HepG2 (cell line): ENCODE data around the gene BPIFB6. TPM values are rescaled to one million over a fixed set of nuclear protein-coding genes. Genes with fewer than 3 reads are reported as not detected.

Experiments
- AGO2 ChIP-seq: fragments of 200-400 bp; formaldehyde crosslinking; optimal IDR thresholded peaks from 2 replicates; pipeline ENCODE3; 2017; ENCODE audit warnings: mild to moderate bottlenecking, low read depth, low read length, moderate library complexity
- SRY ChIP-seq: sonication (generic); formaldehyde crosslinking; IDR thresholded peaks from 2 replicates; pipeline ENCODE4 v1.8.0; 2022; ENCODE audit warnings: mild to moderate bottlenecking, missing genetic modification reagents
- STAT5B ChIP-seq: sonication (generic); formaldehyde crosslinking; IDR thresholded peaks from 2 replicates; pipeline ENCODE4 v1.4.0; 2020; ENCODE audit warnings: missing genetic modification reagents
- ZFP90 ChIP-seq: sonication (generic); formaldehyde crosslinking; IDR thresholded peaks from 2 replicates; pipeline ENCODE4 v1.8.0; 2022; ENCODE audit warnings: missing genetic modification reagents, mild to moderate bottlenecking, inconsistent platforms, borderline replicate concordance
- ZNF230 ChIP-seq: sonication (generic); formaldehyde crosslinking; IDR thresholded peaks from 2 replicates; pipeline ENCODE4 v1.4.0; 2020; ENCODE audit warnings: mild to moderate bottlenecking, missing genetic modification reagents
- ZNF841 ChIP-seq: sonication (generic); formaldehyde crosslinking; IDR thresholded peaks from 2 replicates; pipeline ENCODE4 v1.8.1; 2023; ENCODE audit warnings: missing genetic modification reagents, borderline replicate concordance
- ZSCAN21 ChIP-seq: sonication (generic); formaldehyde crosslinking; IDR thresholded peaks from 2 replicates; pipeline ENCODE4 v1.8.0; 2022; ENCODE audit warnings: mild to moderate bottlenecking, missing genetic modification reagents, moderate library complexity, borderline replicate concordance
- polyA plus RNA-seq, 8 experiments: library from polyadenylated mRNA; depleted of rRNA in 3 of 8; stranded (reverse) in 7 of 8; unstranded in 1 of 8; fragments of >200 nt; fragmentation: Illumina TruSeq in 4 of 8; extraction: Trizol in 4 of 8; gene quantifications; 2 replicates each; pipeline versions ENCODE4 v1.2.1 to v1.2.3, GENCODE V29; 2011 to 2016; ENCODE audit warnings: low read depth in 4 of 8, missing spikeins in 1 of 8, mixed read lengths in 1 of 8; ENCODE audit not compliant: insufficient read depth in 1 of 8
- total RNA-seq, 5 experiments: library from RNA; depleted of rRNA; stranded (reverse); fragments of >200 nt; fragmentation: Illumina TruSeq; extraction: Trizol; gene quantifications; 2 replicates each; pipeline ENCODE4 v1.2.3, GENCODE V29; 2016; ENCODE audit warnings: low read depth in 1 of 5
- TF ChIP-seq, protein P1 (sequence below), 2 experiments: fragments of 450-650 bp in 1 of 2; sonication (generic) in 1 of 2; formaldehyde crosslinking in 1 of 2; IDR thresholded peaks; 2 replicates each; pipeline versions ENCODE4 v1.6.1 to v1.8.0; 2016 to 2022; ENCODE audit warnings: antibody characterized with exemption in 1 of 2, mild to moderate bottlenecking in 1 of 2, missing genetic modification reagents in 1 of 2
- TF ChIP-seq, protein P2 (sequence below): sonication (generic); formaldehyde crosslinking; IDR thresholded peaks from 2 replicates; pipeline ENCODE4 v1.5.1; 2020; ENCODE audit warnings: mild to moderate bottlenecking, missing genetic modification reagents, moderate library complexity
- TF ChIP-seq, protein P3 (sequence below): fragments of 450-650 bp; IDR thresholded peaks from 2 replicates; pipeline ENCODE4 v1.6.1; 2016
- TF ChIP-seq, protein P4 (sequence below): sonication (generic); formaldehyde crosslinking; IDR thresholded peaks from 2 replicates; pipeline ENCODE4 v1.4.0; 2020; ENCODE audit warnings: missing genetic modification reagents

BPIFB6 gene
- total and polyA plus RNA-seq, 2 of the 13 experiments (the other 11 are each of a cell fraction or from before 2014, with no cell fraction given): 0.13 to 1.7 TPM

DNA sequence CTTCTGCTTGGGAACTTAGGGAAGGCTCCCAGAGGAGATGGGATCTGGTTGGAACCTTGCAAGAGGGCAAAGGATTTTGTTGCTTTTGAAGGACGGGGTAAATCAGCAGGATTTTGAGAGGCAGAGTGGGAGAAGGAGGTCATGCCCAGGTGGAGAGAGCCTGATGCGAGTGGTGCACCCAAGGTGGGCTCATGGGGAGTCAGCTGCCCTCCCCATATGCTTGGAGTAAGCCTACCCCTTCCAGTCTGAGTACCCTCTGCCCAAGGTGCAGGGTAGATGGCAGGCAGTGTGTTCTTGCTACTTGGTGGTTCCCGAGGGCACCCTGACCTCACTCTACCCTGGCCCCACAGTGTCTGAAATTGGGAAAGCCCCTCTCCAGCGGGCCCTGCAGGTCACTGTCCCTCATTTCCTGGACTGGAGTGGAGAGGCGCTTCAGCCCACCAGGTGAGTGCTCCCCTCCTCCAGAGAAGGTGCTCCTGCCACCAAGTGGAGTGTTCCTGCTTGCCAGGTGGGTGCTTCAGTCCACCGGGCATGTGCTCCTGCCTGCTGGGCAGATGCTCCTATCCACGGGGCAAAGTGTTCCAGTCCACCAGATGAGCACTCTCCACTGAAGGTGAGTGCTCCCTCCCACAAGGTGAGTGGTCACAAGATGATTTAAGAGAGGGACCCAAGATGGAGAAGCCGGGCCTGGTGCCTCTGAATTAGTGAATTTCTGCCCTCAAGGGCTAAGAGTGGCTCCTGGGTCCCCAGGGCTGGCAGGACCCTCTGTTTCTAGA, 20.6 kb upstream of the BPIFB6 start (continued):
- TF ChIP-seq, protein P1, sequence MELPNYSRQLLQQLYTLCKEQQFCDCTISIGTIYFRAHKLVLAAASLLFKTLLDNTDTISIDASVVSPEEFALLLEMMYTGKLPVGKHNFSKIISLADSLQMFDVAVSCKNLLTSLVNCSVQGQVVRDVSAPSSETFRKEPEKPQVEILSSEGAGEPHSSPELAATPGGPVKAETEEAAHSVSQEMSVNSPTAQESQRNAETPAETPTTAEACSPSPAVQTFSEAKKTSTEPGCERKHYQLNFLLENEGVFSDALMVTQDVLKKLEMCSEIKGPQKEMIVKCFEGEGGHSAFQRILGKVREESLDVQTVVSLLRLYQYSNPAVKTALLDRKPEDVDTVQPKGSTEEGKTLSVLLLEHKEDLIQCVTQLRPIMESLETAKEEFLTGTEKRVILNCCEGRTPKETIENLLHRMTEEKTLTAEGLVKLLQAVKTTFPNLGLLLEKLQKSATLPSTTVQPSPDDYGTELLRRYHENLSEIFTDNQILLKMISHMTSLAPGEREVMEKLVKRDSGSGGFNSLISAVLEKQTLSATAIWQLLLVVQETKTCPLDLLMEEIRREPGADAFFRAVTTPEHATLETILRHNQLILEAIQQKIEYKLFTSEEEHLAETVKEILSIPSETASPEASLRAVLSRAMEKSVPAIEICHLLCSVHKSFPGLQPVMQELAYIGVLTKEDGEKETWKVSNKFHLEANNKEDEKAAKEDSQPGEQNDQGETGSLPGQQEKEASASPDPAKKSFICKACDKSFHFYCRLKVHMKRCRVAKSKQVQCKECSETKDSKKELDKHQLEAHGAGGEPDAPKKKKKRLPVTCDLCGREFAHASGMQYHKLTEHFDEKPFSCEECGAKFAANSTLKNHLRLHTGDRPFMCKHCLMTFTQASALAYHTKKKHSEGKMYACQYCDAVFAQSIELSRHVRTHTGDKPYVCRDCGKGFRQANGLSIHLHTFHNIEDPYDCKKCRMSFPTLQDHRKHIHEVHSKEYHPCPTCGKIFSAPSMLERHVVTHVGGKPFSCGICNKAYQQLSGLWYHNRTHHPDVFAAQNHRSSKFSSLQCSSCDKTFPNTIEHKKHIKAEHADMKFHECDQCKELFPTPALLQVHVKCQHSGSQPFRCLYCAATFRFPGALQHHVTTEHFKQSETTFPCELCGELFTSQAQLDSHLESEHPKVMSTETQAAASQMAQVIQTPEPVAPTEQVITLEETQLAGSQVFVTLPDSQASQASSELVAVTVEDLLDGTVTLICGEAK (IDR thresholded peaks at IDR 0.05): no peak
- TF ChIP-seq, protein P1 (CRISPR knock-in tag; IDR thresholded peaks at IDR 0.05): no peak
- no peak for TF ChIP-seq ZSCAN21
- no peak for TF ChIP-seq STAT5B (CRISPR knock-in tag)
- TF ChIP-seq, protein P2, sequence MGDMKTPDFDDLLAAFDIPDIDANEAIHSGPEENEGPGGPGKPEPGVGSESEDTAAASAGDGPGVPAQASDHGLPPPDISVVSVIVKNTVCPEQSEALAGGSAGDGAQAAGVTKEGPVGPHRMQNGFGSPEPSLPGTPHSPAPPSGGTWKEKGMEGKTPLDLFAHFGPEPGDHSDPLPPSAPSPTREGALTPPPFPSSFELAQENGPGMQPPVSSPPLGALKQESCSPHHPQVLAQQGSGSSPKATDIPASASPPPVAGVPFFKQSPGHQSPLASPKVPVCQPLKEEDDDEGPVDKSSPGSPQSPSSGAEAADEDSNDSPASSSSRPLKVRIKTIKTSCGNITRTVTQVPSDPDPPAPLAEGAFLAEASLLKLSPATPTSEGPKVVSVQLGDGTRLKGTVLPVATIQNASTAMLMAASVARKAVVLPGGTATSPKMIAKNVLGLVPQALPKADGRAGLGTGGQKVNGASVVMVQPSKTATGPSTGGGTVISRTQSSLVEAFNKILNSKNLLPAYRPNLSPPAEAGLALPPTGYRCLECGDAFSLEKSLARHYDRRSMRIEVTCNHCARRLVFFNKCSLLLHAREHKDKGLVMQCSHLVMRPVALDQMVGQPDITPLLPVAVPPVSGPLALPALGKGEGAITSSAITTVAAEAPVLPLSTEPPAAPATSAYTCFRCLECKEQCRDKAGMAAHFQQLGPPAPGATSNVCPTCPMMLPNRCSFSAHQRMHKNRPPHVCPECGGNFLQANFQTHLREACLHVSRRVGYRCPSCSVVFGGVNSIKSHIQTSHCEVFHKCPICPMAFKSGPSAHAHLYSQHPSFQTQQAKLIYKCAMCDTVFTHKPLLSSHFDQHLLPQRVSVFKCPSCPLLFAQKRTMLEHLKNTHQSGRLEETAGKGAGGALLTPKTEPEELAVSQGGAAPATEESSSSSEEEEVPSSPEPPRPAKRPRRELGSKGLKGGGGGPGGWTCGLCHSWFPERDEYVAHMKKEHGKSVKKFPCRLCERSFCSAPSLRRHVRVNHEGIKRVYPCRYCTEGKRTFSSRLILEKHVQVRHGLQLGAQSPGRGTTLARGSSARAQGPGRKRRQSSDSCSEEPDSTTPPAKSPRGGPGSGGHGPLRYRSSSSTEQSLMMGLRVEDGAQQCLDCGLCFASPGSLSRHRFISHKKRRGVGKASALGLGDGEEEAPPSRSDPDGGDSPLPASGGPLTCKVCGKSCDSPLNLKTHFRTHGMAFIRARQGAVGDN (CRISPR knock-in tag): peak; percentile 69
- TF ChIP-seq ZNF230: no peak
- no peak for TF ChIP-seq ZNF841 (CRISPR knock-in tag)
- TF ChIP-seq, protein P3, sequence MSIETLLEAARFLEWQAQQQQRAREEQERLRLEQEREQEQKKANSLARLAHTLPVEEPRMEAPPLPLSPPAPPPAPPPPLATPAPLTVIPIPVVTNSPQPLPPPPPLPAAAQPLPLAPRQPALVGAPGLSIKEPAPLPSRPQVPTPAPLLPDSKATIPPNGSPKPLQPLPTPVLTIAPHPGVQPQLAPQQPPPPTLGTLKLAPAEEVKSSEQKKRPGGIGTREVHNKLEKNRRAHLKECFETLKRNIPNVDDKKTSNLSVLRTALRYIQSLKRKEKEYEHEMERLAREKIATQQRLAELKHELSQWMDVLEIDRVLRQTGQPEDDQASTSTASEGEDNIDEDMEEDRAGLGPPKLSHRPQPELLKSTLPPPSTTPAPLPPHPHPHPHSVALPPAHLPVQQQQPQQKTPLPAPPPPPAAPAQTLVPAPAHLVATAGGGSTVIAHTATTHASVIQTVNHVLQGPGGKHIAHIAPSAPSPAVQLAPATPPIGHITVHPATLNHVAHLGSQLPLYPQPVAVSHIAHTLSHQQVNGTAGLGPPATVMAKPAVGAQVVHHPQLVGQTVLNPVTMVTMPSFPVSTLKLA: no peak
- TF ChIP-seq, protein P4, sequence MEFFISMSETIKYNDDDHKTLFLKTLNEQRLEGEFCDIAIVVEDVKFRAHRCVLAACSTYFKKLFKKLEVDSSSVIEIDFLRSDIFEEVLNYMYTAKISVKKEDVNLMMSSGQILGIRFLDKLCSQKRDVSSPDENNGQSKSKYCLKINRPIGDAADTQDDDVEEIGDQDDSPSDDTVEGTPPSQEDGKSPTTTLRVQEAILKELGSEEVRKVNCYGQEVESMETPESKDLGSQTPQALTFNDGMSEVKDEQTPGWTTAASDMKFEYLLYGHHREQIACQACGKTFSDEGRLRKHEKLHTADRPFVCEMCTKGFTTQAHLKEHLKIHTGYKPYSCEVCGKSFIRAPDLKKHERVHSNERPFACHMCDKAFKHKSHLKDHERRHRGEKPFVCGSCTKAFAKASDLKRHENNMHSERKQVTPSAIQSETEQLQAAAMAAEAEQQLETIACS (CRISPR knock-in tag): no peak
- TF ChIP-seq AGO2: peak; percentile 84
- TF ChIP-seq SRY (CRISPR knock-in tag): no peak
- 0 out of 2 replicates have a peak, but pooled peaks have one; percentile 52 for TF ChIP-seq ZFP90 (CRISPR knock-in tag)
